HuH-7.5 (cell line): ENCODE measurements around the gene PAFAH1B1.
"Not testable (repeated sequence)": the region's sequence is repeated elsewhere in the genome, so short reads cannot be mapped to it uniquely, and the experiment has no call there.

Experiments
- DNase-seq: peaks from one replicate; pipeline ENCODE4 v3.0.0; 2011; ENCODE audit warnings: low spot score

PAFAH1B1 gene

DNA sequence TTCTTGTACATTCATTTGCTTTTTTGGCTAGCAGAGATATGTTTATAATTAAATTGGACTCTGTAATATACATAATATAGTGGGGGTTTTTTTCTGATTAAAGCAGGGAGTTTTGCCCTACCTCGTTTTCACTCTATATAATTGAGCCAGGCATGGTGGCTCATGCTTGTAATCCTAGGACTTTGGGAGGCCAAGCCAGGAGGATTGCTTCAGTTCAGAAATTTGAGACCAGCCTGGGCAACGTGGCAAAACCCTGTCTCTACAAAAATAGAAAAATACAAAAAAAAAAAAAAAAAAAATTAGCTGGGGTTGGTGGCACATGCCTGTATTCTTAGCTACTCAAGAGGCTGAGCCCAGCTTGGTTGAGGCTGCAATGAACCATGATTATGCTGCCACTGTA lies 42.2 kb downstream of the PAFAH1B1 start:
- DNase-seq = no peak

DNA sequence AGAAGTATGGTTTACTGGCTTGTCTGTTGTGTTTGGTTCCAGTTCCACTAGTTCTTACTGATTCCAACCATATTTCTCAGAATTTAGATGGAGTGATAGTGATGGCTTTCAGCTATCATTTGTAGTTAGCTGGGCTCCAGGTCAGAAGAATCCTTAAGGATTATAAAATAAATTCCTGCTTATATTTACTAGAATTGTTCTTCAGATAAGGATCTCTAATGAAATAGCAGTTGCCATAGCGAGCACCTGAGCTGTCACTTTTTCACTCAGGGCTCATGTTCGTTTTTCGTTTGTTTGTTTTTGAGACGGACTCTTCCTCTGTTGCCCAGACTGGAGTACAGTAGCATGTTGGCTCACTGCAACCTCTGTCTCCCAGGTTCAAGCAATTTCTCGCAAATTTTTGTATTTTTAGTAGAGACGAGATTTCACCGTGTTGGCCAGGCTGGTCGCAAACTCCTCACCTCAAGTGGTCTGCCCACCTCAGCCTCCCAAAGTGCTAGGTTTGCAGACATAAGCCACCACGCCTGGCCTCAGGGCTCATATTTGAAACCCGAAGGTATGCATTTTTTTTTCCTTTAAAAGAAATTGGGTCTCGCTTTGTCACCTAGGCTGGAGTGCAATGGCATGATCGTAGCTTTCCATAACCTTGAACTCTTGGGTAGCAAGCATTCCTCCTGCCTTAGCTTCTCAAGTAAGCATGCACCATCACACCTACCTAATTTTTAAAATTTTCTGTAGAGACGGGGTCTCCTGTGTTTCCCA lies 42.9 kb downstream of the PAFAH1B1 start:
- no peak for DNase-seq

DNA sequence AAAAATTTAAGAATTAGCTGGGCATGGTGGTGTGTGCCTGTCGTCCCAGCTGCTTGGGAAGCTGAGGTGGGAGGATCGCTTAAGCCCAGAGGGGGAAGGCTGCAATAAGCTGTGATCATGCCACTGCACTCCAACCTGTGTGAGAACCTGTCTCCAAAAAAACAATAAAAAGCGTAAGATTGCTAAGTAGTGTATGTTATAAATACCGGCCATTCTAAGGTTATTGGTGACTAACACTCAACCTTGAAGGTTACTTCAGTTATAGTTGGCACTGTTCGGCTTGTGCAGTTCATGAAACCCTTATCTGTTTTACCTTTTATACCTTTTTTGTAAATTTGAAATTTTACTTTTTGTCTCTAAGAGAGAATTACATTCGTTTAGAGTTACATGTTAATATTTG lies 44.0 kb downstream of the PAFAH1B1 start:
- DNase-seq = no peak

DNA sequence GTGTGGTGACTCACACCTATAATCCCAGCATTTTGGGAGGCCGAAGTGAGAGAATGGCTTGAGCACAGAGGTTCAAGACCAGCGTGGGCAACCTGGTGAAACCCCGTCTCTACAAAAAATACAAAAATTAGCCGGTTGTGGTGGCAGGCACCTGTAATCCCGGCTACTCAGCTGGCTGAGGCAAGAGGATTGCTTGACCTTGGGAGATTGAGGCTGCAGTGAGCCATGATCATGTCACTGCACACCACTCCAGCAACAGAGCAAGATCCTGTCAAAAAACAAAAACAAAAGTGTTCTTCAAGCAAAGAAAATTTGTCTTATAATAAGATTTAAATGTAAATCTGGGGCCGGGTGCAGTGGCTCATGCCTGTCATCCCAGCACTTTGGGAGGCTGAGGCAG lies 51.5 kb downstream of the PAFAH1B1 start:
- no peak for DNase-seq

DNA sequence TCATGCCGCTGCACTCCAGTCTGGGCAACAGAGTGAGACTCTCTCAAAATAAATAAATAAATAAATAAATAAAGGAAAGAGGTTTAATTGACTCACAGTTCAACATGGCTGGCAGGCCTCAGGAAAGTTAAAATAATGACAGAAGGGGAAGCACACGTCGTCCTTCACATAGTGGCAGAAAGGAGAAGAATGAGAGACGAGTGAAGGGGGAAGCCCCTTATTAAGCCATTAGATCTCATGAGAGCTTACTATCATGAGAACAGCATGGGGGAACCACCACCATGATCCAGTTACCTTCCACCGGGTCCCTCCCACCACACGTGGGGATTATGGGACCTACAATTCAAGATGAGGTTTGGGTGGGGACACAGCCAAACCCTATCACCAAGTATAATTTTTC lies 54.5 kb downstream of the PAFAH1B1 start:
- no peak for DNase-seq

DNA sequence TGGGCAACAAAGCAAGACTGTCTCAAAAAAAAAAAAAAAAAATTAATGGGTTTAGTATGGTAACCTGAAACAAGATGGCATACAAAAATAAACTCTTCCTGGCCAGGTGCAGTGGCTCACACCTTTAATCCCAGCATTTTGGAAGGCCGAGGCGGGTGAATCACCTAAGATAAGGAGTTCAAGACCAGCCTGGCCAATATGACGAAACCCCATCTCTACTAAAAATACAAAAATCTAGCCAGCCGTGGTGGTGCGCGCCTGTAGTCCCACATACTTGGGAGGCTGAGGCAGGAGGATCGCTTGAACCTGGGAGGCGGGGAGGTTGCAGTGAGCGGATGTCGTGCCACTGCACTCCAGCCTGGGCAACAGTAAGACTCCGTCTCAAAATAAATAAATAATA lies 55.7 kb downstream of the PAFAH1B1 start:
- no peak for DNase-seq

DNA sequence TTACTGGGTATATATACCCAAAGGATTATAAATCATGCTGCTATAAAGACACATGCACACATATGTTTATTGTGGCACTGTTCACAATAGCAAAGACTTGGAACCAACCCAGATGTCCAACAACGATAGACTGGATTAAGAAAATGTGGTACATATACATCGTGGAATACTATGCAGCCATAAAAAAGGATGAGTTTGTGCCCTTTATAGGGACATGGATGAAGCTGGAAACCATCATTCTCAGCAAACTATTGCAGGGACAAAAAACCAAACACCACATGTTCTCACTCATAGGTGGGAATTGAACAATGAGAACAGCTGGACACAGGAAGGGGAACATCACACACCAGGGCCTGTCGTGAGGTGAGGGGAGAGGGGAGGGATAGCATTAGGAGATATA lies 59.5 kb downstream of the PAFAH1B1 start:
- DNase-seq = not testable (repeated sequence)

DNA sequence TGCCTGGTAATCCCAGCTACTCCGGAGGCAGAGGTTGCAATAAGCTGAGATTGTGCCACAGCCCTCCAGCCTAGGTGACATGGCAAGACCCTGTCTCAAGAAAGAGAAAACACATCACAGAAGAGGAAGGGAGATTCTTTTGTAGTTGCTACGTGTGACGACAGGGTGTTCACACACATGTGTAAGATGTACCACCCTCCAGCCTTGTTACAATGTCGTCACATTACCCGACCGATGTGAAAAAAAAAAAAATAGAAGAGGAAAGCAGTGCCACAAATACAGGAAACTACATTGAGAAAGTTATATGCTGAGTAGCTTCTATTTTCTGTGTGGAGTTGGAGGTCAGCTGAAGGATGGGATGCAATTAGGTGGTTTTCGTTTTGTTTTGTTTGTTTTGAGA lies 62.1 kb downstream of the PAFAH1B1 start:
- no peak for DNase-seq

DNA sequence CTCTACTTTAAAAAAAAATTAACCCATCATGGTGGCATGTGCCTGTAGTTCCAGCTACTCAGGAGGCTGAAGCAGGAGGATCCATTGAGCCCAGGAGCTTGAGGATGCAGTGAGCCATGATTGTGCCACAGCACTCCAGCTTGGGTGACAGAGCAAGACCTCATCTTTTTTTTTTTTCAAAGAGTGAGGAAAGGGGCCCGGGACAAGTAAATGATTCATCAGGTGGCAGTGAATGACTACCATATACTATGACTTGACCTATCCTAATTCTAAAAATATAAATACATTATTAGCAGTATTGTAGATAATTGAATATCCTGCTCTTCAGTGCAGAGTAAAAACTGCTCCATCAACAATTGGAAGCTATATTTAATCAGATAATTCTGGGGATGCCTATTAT lies 62.8 kb downstream of the PAFAH1B1 start:
- DNase-seq = no peak

DNA sequence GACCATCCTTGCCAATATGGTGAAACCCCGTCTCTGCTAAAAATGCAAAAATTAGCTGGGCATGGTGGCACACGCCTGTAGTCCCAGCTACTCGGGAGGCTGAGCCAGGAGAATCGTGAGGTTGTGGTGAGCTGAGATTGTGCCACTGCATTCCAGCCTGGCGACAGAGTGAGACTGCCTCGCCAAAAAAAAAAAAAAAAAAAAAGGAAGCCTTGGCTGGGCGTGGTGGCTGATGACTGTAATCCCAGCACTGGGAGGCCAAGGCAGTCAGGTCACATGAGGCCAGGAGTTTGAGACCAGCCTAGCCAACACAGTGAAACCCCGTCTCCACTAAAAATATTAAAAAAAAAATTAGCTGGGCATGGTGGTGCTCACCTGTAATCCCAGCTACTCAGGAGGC lies 65.9 kb downstream of the PAFAH1B1 start:
- DNase-seq = not testable (repeated sequence)

DNA sequence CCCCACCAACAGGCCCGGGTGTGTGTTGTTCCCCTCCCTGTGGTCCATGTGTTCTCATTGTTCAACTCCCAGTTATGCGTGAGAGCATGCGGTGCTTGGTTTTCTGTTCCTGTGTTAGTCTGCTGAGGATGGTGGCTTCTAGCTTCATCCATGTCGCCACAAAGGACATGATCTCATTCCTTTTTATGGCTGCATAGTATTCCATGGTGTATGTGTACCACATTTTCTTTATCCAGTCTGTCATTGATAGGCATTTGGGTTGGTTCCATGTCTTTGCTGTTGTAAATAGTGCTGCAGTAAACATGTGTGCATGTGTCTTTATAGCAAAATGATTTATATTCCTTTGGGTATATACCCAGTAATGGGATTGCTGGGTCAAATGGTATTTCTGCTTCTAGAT lies 67.0 kb downstream of the PAFAH1B1 start:
- not testable (repeated sequence) for DNase-seq

DNA sequence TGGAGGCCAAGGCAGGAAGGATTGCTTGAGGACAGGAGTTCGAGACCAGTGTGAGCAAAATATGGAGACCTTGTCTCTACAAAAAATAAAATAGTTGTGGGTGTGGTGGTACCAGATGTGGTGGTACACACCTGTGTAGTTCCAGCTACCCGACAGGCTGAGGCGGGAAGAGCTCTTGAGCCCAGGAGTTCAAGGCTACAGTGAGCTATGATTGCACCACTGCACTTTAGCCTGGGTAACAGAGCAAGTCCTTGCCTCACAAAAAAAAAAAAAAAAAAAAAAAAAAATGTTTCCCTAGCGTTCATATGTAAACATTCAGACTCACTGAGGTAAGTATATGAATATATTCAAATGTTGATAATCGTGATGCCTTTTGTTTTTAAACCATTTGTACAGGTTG lies 78.6 kb downstream of the PAFAH1B1 start:
- no peak for DNase-seq

DNA sequence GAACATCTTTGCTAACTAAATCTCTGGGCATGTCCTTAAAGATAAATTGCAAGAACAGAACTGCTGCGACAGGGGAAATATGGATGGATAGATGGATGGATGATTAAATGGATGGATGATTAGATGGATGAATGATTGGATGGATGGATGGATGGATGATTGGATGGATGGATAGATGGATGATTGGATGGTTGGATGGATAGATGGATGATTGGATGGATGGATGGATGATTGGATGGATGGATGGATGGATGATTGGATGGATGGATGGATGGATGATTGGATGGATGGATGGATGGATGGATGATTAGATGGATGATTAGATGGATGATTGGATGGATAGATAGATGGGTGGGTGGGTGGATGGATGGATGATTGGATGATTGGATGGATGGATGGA lies 85.8 kb downstream of the PAFAH1B1 start:
- not testable (repeated sequence) for DNase-seq

DNA sequence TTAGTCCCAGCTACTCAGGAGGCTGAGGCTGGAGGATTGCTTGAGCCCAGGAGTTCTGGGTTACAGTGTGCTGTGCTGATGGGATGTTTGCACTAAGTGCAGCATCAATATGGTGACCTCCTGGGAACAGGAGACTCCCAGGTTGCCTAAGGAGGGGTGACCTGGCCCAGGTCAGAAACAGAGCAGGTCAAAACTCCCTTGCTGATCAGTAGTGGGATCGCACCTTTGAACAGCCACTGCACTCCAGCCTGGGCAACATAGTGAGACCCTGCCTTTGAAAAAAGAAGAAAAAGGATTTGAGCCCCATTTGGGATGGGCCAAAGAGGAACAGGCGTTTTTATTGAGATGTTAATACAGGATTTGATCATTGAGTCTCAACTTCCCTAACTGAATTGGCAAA lies 87.5 kb downstream of the PAFAH1B1 start:
- DNase-seq = no peak

DNA sequence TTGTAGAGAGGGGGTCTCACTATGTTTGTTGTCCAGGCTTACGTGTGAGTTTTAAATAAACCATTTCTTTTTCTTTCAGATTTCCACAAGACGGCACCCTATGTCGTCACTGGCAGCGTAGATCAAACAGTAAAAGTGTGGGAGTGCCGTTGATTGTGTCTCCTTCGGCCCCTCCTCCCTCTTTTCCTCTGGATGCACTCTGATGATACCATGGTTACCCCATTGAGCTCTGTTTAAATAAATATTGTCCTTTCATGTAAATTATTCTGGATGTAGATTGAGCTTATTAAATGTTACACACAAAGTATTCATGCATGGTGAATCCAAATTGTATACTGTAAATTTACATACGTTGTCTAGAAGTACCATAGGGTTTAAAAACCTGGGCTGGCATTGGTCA lies 88.2 kb downstream of the PAFAH1B1 start:
- no peak for DNase-seq

DNA sequence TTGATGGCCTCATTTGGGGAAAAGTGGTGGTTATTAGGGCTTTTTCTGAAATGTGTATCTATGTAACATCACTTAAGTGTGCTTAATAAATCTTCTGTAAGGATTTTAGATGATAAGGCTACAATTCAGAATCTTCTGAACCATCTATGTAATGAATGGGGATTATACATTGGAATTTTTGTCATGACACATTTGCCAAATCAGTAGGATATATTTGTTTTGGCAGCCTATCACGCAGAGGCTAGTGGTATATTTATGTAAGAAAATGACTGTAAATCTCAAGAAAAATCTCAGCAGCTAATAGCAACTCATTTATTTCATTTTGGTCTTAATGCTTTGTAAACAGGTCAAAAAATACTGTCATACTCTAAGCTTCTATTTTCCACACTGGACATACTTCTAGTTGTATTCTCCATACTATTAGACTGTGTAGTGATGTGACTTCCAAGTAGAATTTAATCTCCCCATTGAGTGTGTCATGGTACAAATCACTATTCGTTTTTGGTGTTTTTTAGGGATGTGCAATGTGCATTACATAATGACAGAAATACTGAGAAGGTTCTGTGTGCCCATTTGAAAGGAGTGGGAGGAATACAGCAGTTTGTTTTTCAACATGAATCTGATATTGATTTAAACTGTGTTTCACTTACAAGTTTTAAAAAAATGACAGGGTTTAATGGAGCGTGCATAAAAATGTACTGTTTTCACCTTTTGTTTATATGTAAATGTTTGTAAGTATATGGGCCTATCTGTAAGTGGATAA lies 88.9 kb downstream of the PAFAH1B1 start:
- DNase-seq = no peak

DNA sequence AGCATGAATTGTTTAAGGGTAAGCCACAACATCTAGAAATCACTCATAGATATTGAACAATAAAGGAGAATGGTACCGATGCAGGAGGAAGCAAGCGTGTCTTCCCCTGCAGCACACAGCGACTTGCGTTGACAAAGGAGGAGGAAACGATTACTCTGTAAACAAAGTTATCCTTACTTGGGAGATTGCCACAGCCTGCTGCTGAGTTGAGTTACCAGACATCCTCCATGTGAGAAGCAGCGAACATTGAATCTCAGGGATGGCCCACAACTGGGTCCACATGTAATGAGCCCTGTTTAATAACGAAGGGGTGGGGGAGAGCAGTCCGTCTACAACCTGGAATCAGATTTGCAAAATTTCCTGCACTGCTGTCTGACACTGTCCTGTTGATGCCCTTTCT lies 90.5 kb downstream of the PAFAH1B1 start:
- DNase-seq = no peak

DNA sequence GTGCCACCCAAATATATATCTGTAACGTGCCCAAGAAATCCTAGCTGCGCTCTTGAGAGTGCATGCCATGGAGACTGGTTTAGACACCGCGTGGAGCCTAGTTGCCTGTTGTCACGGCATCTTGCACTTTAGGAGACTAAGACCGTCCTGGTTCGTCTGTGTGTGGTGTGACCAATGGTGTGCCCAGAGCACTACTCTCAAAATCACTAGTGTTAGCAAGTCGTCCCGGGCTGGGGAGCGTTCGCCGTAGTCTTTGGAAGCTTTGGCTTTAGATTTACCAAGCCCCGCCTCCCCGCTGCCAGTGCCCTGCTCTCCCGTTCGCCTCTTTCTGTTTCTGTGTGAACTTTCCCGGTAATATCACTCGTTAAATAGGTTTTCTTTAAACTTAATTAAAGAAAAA lies 91.1 kb downstream of the PAFAH1B1 start:
- no peak for DNase-seq

DNA sequence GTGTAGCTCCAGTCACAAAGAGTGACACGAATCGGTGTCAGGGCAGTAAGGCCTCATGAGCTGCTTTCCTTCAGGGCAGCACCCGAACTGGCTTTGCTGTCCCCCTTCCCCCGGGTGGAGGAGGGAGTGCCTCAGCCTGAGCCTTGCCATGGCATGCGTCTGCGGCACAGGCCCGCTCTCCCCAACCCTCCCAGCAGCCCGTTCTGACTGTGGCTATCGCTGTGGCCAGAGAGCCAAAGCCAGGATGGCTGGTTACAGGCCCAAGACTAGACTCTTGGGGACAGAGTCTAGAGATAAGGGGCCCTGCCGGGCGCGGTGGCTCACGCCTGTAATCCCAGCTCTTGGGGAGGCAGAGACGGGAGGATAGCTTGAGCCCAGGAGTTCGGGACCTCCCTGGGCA lies 92.2 kb downstream of the PAFAH1B1 start:
- no peak for DNase-seq

DNA sequence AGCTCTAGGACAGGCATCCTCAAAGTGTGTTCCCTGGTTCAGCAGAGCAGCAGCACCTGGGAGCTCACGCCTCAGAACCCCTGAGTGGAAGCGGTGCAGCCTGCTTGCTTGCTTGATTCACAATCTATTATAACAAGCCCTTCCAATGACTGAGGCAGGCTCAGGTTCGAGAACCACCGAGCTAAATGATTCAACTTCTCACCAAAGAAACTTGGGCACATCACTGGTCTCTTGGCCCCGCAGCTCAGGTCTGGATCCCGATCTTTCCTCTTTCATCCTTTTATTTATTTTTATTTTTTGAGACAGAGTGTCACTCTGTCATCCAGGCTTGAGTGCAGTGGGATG lies 93.6 kb downstream of the PAFAH1B1 start:
- DNase-seq = no peak

DNA sequence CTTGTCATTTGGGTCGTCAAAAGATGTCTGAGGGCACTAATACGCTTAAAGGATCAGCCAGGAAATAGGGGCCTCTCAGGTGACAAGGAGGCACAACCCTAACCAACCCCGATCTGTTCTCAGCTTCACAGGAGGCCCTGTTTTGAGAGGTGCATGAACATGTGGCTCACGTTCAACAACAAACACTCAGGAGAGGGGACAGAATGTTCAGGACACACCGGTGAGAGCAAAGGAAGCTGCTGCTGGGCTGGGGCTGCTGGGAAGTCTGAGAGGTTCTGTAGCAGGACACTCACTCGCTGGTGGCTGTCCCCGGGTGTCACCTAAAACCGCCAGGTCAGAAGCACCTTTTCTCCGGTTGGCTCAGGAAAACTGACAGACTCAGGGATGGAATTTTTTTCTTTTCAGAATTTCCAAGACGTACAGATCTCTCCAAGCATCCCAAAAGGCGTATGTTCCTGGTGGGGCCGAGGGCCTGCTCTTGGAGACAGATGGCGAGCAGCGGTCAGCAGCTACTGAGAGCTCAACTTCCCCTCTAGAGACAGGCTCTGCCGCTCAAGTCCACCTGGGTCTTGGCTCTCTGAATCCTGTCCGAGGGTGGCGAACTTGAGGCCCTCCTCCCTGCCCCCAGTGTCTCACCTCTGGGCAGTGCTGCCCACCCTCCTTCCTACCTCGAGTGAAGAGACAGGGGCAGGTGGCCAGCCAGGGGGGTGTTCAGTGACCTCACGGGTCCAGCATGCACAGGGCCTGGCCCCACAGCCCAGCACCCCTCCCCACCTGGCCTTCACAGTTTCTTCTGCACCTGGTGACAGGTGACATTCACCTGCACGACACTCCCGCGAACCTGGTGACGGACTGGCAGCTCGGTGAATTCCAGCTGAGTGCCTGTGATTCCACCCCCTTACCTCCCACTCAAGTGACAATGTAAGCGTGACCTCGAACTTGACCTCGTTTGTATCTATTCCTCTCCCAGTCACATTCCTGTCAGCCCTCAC lies 95.2 kb downstream of the PAFAH1B1 start:
- DNase-seq = no peak

DNA sequence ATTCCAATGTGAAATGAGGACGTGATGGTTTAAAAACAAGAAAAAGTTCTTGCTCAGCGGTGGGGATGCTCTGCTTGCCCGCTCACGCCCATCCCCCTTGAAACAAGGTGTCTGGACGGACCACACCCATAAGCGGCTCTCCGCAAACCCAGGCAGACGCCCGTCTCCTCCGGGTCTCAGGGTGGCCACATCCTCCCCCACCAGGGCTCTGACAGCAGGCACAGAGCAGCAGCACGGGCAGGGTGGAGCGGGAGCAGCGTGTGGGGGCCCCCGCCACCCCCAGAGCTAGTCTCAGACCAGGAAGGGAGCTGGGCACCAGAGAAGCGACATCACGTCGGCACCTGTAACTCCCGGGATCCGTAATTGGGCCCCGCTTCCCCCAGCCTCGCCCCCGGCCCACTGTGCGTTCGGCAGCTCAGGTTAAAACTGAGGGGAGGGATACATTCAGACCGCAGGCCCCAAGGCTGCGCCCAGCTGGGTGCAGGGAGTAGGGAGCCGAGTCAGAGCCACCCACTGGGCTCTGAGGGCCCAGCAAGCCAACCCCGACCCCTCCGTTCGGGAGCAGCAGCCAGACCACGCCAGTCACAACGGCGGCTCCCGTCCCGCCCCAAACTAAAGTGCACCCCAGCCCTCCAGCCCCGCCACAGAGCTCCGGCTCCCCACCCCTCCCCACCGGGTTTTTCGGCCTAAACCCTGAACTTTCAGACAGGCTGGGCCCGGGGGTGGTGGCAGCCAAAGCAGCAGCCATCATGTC lies 96.1 kb downstream of the PAFAH1B1 start:
- DNase-seq = no peak
